GM12878 (cell line): Measurements from ENCODE around the gene METTL8. TPM values are rescaled to one million over a fixed set of nuclear protein-coding genes. Genes with fewer than 3 reads are reported as not detected.

Source experiments
- EGR1 ChIP-seq, 2 experiments: IDR thresholded peaks; 1 replicate in 1 of 2; 2 replicates in 1 of 2; pipeline ENCODE4 v1.6.1; 2011 to 2012; ENCODE audit warnings: low read depth in 2 of 2, low read length in 2 of 2, borderline replicate concordance in 1 of 2, mild to moderate bottlenecking in 1 of 2, moderate library complexity in 1 of 2
- GABPA ChIP-seq: IDR thresholded peaks from 2 replicates; pipeline ENCODE4 v1.6.1; 2014; ENCODE audit warnings: antibody characterized with exemption, low read depth, mild to moderate bottlenecking, inconsistent platforms
- HDGF ChIP-seq: fragments of 450-650 bp; IDR thresholded peaks from 2 replicates; pipeline ENCODE4 v1.6.1; 2016; ENCODE audit warnings: antibody characterized with exemption
- HSF1 ChIP-seq: fragments of 150-350 bp; IDR thresholded peaks from 2 replicates; pipeline ENCODE4 v1.6.1; 2014; ENCODE audit warnings: mild to moderate bottlenecking, low read depth, low read length
- MEF2B ChIP-seq: fragments of 450-650 bp; IDR thresholded peaks from 2 replicates; pipeline ENCODE4 v1.6.1; 2018; ENCODE audit warnings: mild to moderate bottlenecking, moderate library complexity; ENCODE audit not compliant: partially characterized antibody, poor library complexity, severe bottlenecking
- MLLT1 ChIP-seq: fragments of 450-650 bp; IDR thresholded peaks from 2 replicates; pipeline ENCODE4 v1.6.1; 2016; ENCODE audit warnings: mild to moderate bottlenecking
- REST ChIP-seq: IDR thresholded peaks from 2 replicates; pipeline ENCODE4 v1.6.1; 2012; ENCODE audit warnings: mild to moderate bottlenecking, low read depth, low read length
- YY1 ChIP-seq: IDR thresholded peaks from 2 replicates; pipeline ENCODE4 v1.6.1; 2011; ENCODE audit warnings: low read depth, mild to moderate bottlenecking, low read length
- polyA plus RNA-seq, 11 experiments: library from polyadenylated mRNA; depleted of rRNA in 4 of 11; unstranded in 6 of 11; stranded (reverse) in 5 of 11; fragments of >200 nt; fragmentation: Nextera tagmentation in 4 of 11; fragmentation: Illumina TruSeq in 1 of 11; extraction: Ambion mirVana in 4 of 11; extraction: Trizol in 1 of 11; gene quantifications; 1 replicate in 1 of 11; 2 replicates in 10 of 11; pipeline versions ENCODE4 v1.2.1 to v1.2.3, GENCODE V29; 2011 to 2016; ENCODE audit warnings: inconsistent platforms in 2 of 11, missing spikeins in 2 of 11, low read depth in 1 of 11
- total RNA-seq, 4 experiments: library from RNA; depleted of rRNA in 3 of 4; stranded (reverse); fragments of >200 nt in 3 of 4; fragmentation: Illumina TruSeq in 1 of 4; extraction: Trizol in 1 of 4; gene quantifications; 2 replicates each; pipeline versions ENCODE4 v1.2.1 to v1.2.3, GENCODE V29; 2013 to 2021
- TF ChIP-seq, protein P1 (sequence below): fragments of 450-650 bp; IDR thresholded peaks from 2 replicates; pipeline ENCODE4 v1.6.1; 2017; ENCODE audit warnings: low read depth, mild to moderate bottlenecking, moderate library complexity

The METTL8 gene
- total and polyA plus RNA-seq, 10 of the 15 experiments (the other 5 are each of a cell fraction or from before 2014, with no cell fraction given): 30.8 to 96.3 (median 51.5) TPM

DNA sequence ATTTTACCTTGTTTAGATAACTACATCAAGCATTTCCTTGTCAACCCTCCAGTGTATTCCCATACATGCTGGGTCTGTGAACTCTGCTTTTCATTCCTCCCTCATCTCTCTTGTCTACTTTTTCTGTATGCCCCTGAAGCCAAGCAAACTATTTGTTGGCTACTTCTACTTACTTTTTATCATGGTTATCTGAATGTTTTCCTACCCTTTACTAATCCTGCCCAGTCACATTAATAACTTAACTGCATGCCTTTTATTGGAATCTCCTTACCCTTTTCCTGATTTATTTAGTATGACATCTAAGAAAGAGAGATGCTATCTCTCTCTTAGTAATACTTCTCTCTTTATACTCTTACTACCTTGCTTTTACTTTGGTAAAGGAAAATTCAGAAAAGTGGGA is 17.3 kb upstream of the METTL8 start (continued):
- no peak for TF ChIP-seq REST
- TF ChIP-seq EGR1 (IDR thresholded peaks at IDR 0.05; ENCODE audit: borderline replicate concordance in 1 of 2, low read depth in 2 of 2, low read length in 2 of 2): no peak
- no peak for TF ChIP-seq YY1
- no peak for TF ChIP-seq HSF1
- no peak for TF ChIP-seq MEF2B
- no peak for TF ChIP-seq HDGF
- TF ChIP-seq GABPA: no peak
- TF ChIP-seq, protein P1, sequence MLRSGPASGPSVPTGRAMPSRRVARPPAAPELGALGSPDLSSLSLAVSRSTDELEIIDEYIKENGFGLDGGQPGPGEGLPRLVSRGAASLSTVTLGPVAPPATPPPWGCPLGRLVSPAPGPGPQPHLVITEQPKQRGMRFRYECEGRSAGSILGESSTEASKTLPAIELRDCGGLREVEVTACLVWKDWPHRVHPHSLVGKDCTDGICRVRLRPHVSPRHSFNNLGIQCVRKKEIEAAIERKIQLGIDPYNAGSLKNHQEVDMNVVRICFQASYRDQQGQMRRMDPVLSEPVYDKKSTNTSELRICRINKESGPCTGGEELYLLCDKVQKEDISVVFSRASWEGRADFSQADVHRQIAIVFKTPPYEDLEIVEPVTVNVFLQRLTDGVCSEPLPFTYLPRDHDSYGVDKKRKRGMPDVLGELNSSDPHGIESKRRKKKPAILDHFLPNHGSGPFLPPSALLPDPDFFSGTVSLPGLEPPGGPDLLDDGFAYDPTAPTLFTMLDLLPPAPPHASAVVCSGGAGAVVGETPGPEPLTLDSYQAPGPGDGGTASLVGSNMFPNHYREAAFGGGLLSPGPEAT: no peak
- TF ChIP-seq MLLT1: no peak
